Stimulated activated CD8-positive, alpha-beta memory T cell treated with anti-CD3 and anti-CD28 coated beads, Interleukin-2, amount 100 ng/mL, for 48 hours (primary cell): ENCODE data around the gene S100A16.
"Not testable (repeated sequence)": the region's sequence is repeated elsewhere in the genome, so short reads cannot be mapped to it uniquely, and the experiment has no call there.

Source experiments
- DNase-seq, 2 donors: peaks; one replicate each; pipeline ENCODE4 v3.0.0-alpha.2; 2020; ENCODE audit warnings: low read depth in 2 of 2

S100A16 gene

GRCh38 chr1:153562021-153562420 lies 50.9 kb downstream of the S100A16 start:
- DNase-seq, result not testable (repeated sequence)

GRCh38 chr1:153561466-153561985 lies 51.4 kb downstream of the S100A16 start:
- no peak for DNase-seq

DNA sequence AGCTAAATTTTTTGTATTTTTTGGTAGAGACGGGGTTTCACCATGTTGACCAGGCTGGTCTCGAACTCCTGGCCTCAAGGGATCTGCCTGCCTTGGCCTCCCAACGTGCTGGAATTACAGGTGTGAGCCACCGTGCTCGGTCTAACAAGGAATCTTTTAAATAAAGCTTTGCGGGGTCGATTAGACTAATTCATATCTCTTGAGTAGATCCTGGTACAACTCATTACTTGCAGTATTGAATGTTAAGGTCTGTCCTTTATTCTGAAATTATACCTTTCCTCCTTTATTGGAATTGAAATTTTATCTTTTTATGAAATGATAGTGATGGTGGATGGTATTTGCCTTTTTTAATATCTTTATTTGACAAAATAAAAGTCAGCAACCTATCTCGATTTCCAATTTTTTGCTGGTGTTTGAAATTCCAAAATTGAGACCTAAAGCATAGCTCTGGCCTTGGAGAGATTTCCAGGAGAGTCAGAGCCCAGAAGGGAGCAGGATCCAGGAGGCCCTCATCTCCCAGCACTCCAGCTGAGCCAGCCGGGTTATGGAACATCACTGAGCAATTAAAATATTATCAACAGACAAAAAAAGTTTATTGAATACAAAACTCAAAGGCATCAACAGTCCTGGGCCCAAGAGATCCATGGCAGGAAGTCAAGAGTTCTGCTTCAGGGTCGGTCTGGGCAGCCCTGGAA lies 52.0 kb downstream of the S100A16 start:
- no peak for DNase-seq

GRCh38 chr1:153560241-153560640 lies 52.7 kb downstream of the S100A16 start:
- no peak for DNase-seq

DNA sequence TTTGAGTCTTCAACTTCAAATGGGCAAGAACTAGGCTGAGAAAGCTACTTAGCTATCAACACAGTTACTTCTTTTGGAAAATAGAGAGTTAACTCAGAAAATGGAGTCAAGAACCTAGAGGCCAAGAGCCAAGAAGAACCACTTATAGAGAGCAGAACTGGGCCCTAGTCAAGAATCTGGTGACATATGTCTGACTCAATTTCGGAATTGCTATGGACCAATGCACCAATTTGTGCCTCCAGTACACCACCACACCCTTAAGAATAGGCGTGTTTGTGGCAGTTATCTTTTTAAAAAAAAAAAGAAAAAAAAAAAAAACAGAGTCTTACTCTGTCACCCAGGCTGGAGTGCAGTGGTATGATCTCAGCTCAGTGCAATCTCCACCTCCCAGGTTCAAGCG lies 55.1 kb downstream of the S100A16 start:
- DNase-seq, result no peak
